Stimulated activated CD8-positive, alpha-beta memory T cell treated with anti-CD3 and anti-CD28 coated beads, Interleukin-2, amount 100 ng/mL, for 1 hour (primary cell): ENCODE data around the gene AK1.

Source experiments
- DNase-seq, 2 donors: peaks; one replicate each; pipeline ENCODE4 v3.0.0-alpha.2; 2020; ENCODE audit warnings: low read depth in 2 of 2

The AK1 gene

GRCh38 chr9:127817881-127818434 lies 59.5 kb downstream of the AK1 start:
- no peak for DNase-seq

DNA sequence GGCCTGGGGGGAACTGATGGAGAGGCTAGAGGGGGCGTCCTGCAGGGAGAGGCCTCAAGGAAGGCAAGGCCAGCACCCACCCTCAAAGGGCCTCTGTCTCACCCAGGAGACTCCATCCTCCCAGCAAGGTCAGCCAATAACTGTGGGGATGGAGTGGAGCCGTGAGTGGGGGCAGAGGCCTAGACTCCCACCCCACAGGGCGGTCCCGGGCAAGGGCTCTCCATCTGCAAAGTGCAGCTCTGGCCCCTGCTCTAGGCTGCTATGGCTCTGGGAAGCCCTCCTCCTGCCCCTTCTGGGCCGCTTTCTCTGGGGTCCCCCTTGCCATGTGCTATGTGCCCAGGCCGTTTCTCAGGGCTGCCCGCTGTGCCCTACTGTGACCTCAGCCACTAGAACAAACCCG lies 60.7 kb downstream of the AK1 start:
- DNase-seq: no peak
